ENCODE measurements around the gene FREM2.

DNA sequence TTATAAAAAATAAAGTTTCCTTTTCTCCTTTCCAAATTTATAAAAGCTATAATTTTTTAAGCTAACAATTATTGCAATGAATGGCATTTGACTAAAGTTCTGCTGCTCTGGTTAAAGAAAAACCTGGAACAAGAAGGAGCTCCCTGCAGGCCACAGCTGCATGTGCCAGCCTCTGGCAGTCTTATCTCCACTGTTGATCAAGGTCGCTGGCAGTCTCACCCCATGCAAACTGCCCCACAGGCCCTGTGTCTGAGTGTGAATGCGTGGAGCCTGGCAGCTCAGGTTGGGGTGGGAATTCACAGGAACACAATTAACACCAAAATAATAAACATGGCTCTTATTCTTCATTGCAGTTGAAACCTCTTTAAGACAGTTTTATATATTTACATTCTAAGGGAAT, 30.2 kb upstream of the FREM2 start:
- no peak for TF ChIP-seq PKNOX1 (IDR thresholded peaks at IDR 0.05)
- no peak for TF ChIP-seq FOXM1 (IDR thresholded peaks at IDR 0.05; ENCODE audit: borderline replicate concordance)
- no peak for TF ChIP-seq NFRKB (IDR thresholded peaks at IDR 0.05)
- no peak for TF ChIP-seq SP1 (IDR thresholded peaks at IDR 0.05)
- TF ChIP-seq SUZ12 (IDR thresholded peaks at IDR 0.05), result no peak
- TF ChIP-seq BHLHE40 (IDR thresholded peaks at IDR 0.05; ENCODE audit: borderline replicate concordance), result no peak
